Mammary epithelial cell (primary cell): ENCODE measurements around the gene SORD.

ENCODE experiments used
- EZH2 ChIP-seq: IDR thresholded peaks from 2 replicates; pipeline ENCODE4 v1.6.1; 2012; ENCODE audit warnings: low read length, inconsistent platforms, borderline replicate concordance
- TF ChIP-seq, protein P1 (sequence below), 2 donors: IDR thresholded peaks in 1 of 2; conservative IDR thresholded peaks in 1 of 2; 2 replicates each; pipeline ENCODE4 v1.5.1; 2011 to 2012; ENCODE audit warnings: inconsistent platforms in 2 of 2, low read length in 2 of 2, mild to moderate bottlenecking in 2 of 2, control low read depth in 1 of 2, low read depth in 1 of 2; ENCODE audit not compliant: insufficient read depth in 1 of 2; ENCODE audit errors: extremely low read depth in 1 of 2

DNA sequence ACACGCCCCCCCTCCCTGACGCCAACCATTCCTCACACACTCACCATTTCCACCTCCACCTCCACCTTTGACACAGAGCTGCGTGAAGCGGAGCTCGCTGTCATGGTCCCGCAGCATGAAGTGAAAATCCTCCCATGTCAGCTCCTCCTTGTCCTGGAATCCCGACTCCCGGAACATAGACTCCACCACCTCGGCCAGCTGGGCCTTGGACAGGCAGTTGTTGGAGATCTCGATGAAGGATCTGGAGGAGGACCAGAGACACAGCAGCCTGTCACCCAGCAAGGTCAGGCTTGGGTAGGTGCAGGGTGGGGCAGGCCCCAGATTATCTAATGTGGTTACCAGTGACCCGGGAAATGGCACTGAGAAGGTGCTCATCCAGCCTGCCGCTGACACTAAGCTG, 78.8 kb downstream of the SORD start:
- TF ChIP-seq, protein P1, sequence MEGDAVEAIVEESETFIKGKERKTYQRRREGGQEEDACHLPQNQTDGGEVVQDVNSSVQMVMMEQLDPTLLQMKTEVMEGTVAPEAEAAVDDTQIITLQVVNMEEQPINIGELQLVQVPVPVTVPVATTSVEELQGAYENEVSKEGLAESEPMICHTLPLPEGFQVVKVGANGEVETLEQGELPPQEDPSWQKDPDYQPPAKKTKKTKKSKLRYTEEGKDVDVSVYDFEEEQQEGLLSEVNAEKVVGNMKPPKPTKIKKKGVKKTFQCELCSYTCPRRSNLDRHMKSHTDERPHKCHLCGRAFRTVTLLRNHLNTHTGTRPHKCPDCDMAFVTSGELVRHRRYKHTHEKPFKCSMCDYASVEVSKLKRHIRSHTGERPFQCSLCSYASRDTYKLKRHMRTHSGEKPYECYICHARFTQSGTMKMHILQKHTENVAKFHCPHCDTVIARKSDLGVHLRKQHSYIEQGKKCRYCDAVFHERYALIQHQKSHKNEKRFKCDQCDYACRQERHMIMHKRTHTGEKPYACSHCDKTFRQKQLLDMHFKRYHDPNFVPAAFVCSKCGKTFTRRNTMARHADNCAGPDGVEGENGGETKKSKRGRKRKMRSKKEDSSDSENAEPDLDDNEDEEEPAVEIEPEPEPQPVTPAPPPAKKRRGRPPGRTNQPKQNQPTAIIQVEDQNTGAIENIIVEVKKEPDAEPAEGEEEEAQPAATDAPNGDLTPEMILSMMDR (conservative IDR thresholded peaks at IDR 0.05 in 1 of 2, IDR thresholded peaks at IDR 0.05 in 1 of 2; ENCODE audit: extremely low read depth in 1 of 2, insufficient read depth in 1 of 2, low read depth in 1 of 2, low read length in 2 of 2): no peak
- no peak for TF ChIP-seq EZH2
